Mesenchymal stem cell (in vitro differentiated cells and primary cell): Measurements from ENCODE around the gene TYROBP.

Experiments used
- DNase-seq: peaks from one replicate; pipeline ENCODE4 v3.0.0-alpha.2; 2013
- H2AFZ ChIP-seq: one replicate; pipeline ENCODE4 v1.6.1; 2013; ENCODE audit warnings: low read depth, mild to moderate bottlenecking, control low read depth, inconsistent platforms, low read length, moderate library complexity
- H2AK5ac ChIP-seq: 2 replicates; pipeline ENCODE4 v1.6.1; 2013; ENCODE audit warnings: low read length, moderate library complexity, mild to moderate bottlenecking, inconsistent platforms; ENCODE audit not compliant: severe bottlenecking
- H2BK120ac ChIP-seq: one replicate; pipeline ENCODE4 v1.6.1; 2013; ENCODE audit warnings: low read depth, mild to moderate bottlenecking, inconsistent platforms, low read length, moderate library complexity
- H2BK12ac ChIP-seq, 2 experiments: one replicate each; pipeline ENCODE4 v1.6.1; 2013; ENCODE audit warnings: inconsistent platforms in 2 of 2, low read length in 2 of 2, mild to moderate bottlenecking in 2 of 2, moderate library complexity in 2 of 2, control low read depth in 1 of 2
- H2BK15ac ChIP-seq: one replicate; pipeline ENCODE4 v1.6.1; 2013; ENCODE audit warnings: mild to moderate bottlenecking, low read depth, inconsistent platforms; ENCODE audit not compliant: poor library complexity, severe bottlenecking
- H2BK5ac ChIP-seq: 2 replicates; pipeline ENCODE4 v1.6.1; 2013; ENCODE audit warnings: low read depth, mild to moderate bottlenecking, low read length, control low read depth, inconsistent platforms; ENCODE audit not compliant: poor library complexity, severe bottlenecking
- H3K14ac ChIP-seq, 2 experiments: one replicate each; pipeline ENCODE4 v1.6.1; 2013; ENCODE audit warnings: inconsistent platforms in 2 of 2, low read length in 2 of 2, control low read depth in 1 of 2, mild to moderate bottlenecking in 1 of 2, moderate library complexity in 1 of 2
- H3K18ac ChIP-seq, 2 experiments: one replicate each; pipeline ENCODE4 v1.6.1; 2013; ENCODE audit warnings: inconsistent platforms in 2 of 2, low read length in 2 of 2, control low read depth in 1 of 2, low read depth in 1 of 2, mild to moderate bottlenecking in 1 of 2
- H3K23ac ChIP-seq, 2 experiments: one replicate each; pipeline ENCODE4 v1.6.1; 2013; ENCODE audit warnings: inconsistent platforms in 2 of 2, low read length in 2 of 2, mild to moderate bottlenecking in 2 of 2, moderate library complexity in 2 of 2, control low read depth in 1 of 2
- H3K27ac ChIP-seq: 2 replicates; pipeline ENCODE4 v1.5.1; 2013; ENCODE audit warnings: mild to moderate bottlenecking, moderate library complexity, low read length, control low read depth, inconsistent platforms; ENCODE audit not compliant: poor library complexity, severe bottlenecking
- H3K27me3 ChIP-seq, 2 experiments: 2 replicates each; pipeline versions ENCODE4 v1.6.1 to v1.7.0; 2013; ENCODE audit warnings: low read length in 2 of 2, mild to moderate bottlenecking in 2 of 2, moderate library complexity in 2 of 2, control low read depth in 1 of 2, inconsistent platforms in 1 of 2; ENCODE audit not compliant: control insufficient read depth in 1 of 2, insufficient read depth in 1 of 2
- H3K36me3 ChIP-seq, 2 experiments: 2 replicates each; pipeline versions ENCODE4 v1.6.1 to v1.7.0; 2013; ENCODE audit warnings: low read length in 2 of 2, control low read depth in 1 of 2, inconsistent platforms in 1 of 2, low read depth in 1 of 2, mild to moderate bottlenecking in 1 of 2; ENCODE audit not compliant: insufficient read depth in 2 of 2, control insufficient read depth in 1 of 2
- H3K4ac ChIP-seq, 2 experiments: one replicate each; pipeline ENCODE4 v1.6.1; 2013; ENCODE audit warnings: inconsistent platforms in 2 of 2, low read length in 2 of 2, mild to moderate bottlenecking in 2 of 2, moderate library complexity in 2 of 2, control low read depth in 1 of 2, low read depth in 1 of 2
- H3K4me1 ChIP-seq: 2 replicates; pipeline ENCODE4 v1.6.1; 2013; ENCODE audit warnings: low read depth, low read length, control low read depth; ENCODE audit not compliant: control insufficient read depth, insufficient read depth
- H3K4me2 ChIP-seq: 2 replicates; pipeline ENCODE4 v1.6.1; 2013; ENCODE audit warnings: low read length, mild to moderate bottlenecking, inconsistent platforms; ENCODE audit not compliant: poor library complexity, severe bottlenecking
- H3K4me3 ChIP-seq, 2 experiments: 2 replicates each; pipeline versions ENCODE4 v1.5.1 to v1.7.0; 2013; ENCODE audit warnings: low read length in 2 of 2, mild to moderate bottlenecking in 2 of 2, control low read depth in 1 of 2, low read depth in 1 of 2; ENCODE audit not compliant: insufficient read depth in 1 of 2
- H3K79me1 ChIP-seq: replicated peaks from 2 replicates; pipeline ENCODE4 v1.6.1; 2013; ENCODE audit warnings: mild to moderate bottlenecking, control low read depth, low read length, inconsistent platforms; ENCODE audit not compliant: poor library complexity, severe bottlenecking
- H3K9ac ChIP-seq: 2 replicates; pipeline ENCODE4 v1.7.0; 2013; ENCODE audit warnings: mild to moderate bottlenecking, low read length, moderate library complexity
- H3K9me3 ChIP-seq: 2 replicates; pipeline ENCODE4 v1.7.0; 2013; ENCODE audit warnings: mild to moderate bottlenecking, low read length; ENCODE audit not compliant: control insufficient read depth
- H4K8ac ChIP-seq: one replicate; pipeline ENCODE4 v1.6.1; 2013; ENCODE audit warnings: inconsistent platforms, mild to moderate bottlenecking, low read length, moderate library complexity
- H4K91ac ChIP-seq: one replicate; pipeline ENCODE4 v1.6.1; 2013; ENCODE audit warnings: mild to moderate bottlenecking, low read length, inconsistent platforms
- WGBS: methylation state at CpG from one replicate; pipeline ENCODE4 v1.1.7; 2013; ENCODE audit warnings: mixed read lengths; 5-methylcytosine and 5-hydroxymethylcytosine counted together

TYROBP gene

DNA sequence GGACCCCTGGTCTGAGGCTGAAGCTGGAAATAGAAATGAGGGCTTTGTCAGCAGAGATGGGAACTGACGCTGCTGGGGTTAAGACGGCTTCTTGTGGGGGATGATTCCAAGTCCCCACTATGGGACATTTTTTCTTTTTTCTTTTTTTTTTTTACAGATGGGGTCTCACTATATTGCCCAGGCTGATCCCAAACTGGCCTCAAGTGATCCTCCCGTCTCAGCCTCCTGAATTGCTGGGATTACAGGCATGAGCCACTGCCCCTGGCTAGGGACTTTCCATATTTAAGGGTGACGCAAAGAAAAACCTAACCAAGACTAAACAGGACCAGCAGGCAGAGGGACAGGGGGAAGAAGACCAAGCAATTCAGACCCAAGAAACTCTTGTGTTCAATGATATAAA lies 38.1 kb upstream of the TYROBP start:
- DNase-seq = no peak
- no peak overlapping the region for H3K4ac ChIP-seq
- no peaks in the 10 kb centered on the region for H3K4me1 ChIP-seq
- no peak overlapping the region for H3K18ac ChIP-seq
- H3K23ac ChIP-seq = no peak overlapping the region
- H3K9ac ChIP-seq = no peak overlapping the region
- no peak overlapping the region for H2BK15ac ChIP-seq
- peaks cover 2 to 13% of the 10 kb centered on the region in 2 experiments for H3K27me3 ChIP-seq
- H3K27ac ChIP-seq = no peak overlapping the region
- no peaks in the 10 kb centered on the region for H3K9me3 ChIP-seq
- H3K36me3 ChIP-seq = peaks cover 8 to 23% of the 10 kb centered on the region in 2 experiments
- H2AFZ ChIP-seq = no peak overlapping the region
- H3K4me2 ChIP-seq = no peak overlapping the region
- no peak overlapping the region for H3K4me3 ChIP-seq
- H4K91ac ChIP-seq = no peak overlapping the region
- 98% methylated on average over 2 of the region's 4 CpGs for whole genome bisulfite sequencing
- no peak overlapping the region for H2BK12ac ChIP-seq
- no peak overlapping the region for H2BK5ac ChIP-seq
- no peak overlapping the region for H3K14ac ChIP-seq
- H4K8ac ChIP-seq = no peak overlapping the region
- no peak overlapping the region for H2BK120ac ChIP-seq
- no peak overlapping the region for H2AK5ac ChIP-seq
- peaks cover 5% of the 10 kb centered on the region for H3K79me1 ChIP-seq

- Histone ChIP-seq H2AK5ac (no peak overlapping the region), H3K27me3 (peaks cover 0 to 5% of the 10 kb centered on the region in 2 experiments), H3K9ac (no peak overlapping the region), H2BK120ac (no peak overlapping the region), H3K27ac (no peak overlapping the region), H3K4me3 (no peak overlapping the region), H3K23ac (no peak overlapping the region), H2BK5ac (no peak overlapping the region), H2AFZ (no peak overlapping the region), H3K14ac (no peak overlapping the region), H2BK15ac (no peak overlapping the region), H3K79me1 (peaks cover 5% of the 10 kb centered on the region), H4K91ac (peak overlapping the region; percentile 29), H3K4ac (no peak overlapping the region), H3K18ac (no peak overlapping the region), H3K36me3 (peaks cover 16 to 28% of the 10 kb centered on the region in 2 experiments), H3K4me1 (peaks cover 2% of the 10 kb centered on the region), H3K4me2 (no peak overlapping the region), H4K8ac (no peak overlapping the region), H2BK12ac (no peak overlapping the region), H3K9me3 (no peaks in the 10 kb centered on the region)
- no peak for DNase-seq
- WGBS = 94% methylated on average over 11 of the region's 11 CpGs
Observed at GRCh38 chr19:35945121-35945790, 37.2 kb upstream of the TYROBP start.

- Histone ChIP-seq H2BK15ac (no peak overlapping the region), H3K9me3 (no peaks in the 10 kb centered on the region), H3K27me3 (no peaks in the 10 kb centered on the region), H3K14ac (no peak overlapping the region), H2AK5ac (no peak overlapping the region), H3K23ac (no peak overlapping the region), H2BK120ac (no peak overlapping the region), H3K18ac (no peak overlapping the region), H2AFZ (no peak overlapping the region), H3K4me1 (peaks cover 2% of the 10 kb centered on the region), H4K91ac (no peak overlapping the region), H3K4me2 (no peak overlapping the region), H3K4me3 (peak overlapping the region in 1 of 2 experiments; percentile 39), H3K9ac (no peak overlapping the region), H2BK12ac (no peak overlapping the region), H3K79me1 (peaks cover 7% of the 10 kb centered on the region), H2BK5ac (no peak overlapping the region), H3K4ac (no peak overlapping the region), H4K8ac (no peak overlapping the region), H3K36me3 (peaks cover 16 to 35% of the 10 kb centered on the region in 2 experiments), H3K27ac (no peak overlapping the region)
- DNase-seq = no peak
- 94% methylated on average over 52 of the region's 52 CpGs for WGBS
Observed at GRCh38 chr19:35944556-35944955, 36.5 kb upstream of the TYROBP start.

- Histone ChIP-seq H3K4me3 (no peak overlapping the region), H2AK5ac (no peak overlapping the region), H3K27ac (no peak overlapping the region), H4K91ac (no peak overlapping the region), H3K36me3 (peaks cover 19 to 41% of the 10 kb centered on the region in 2 experiments), H2BK5ac (no peak overlapping the region), H3K23ac (no peak overlapping the region), H2BK15ac (no peak overlapping the region), H3K4ac (no peak overlapping the region), H4K8ac (no peak overlapping the region), H3K14ac (no peak overlapping the region), H3K27me3 (no peaks in the 10 kb centered on the region), H3K4me2 (no peak overlapping the region), H3K18ac (no peak overlapping the region), H2BK12ac (no peak overlapping the region), H3K9ac (no peak overlapping the region), H3K4me1 (peaks cover 6% of the 10 kb centered on the region), H3K79me1 (peaks cover 12% of the 10 kb centered on the region), H2BK120ac (no peak overlapping the region), H3K9me3 (no peaks in the 10 kb centered on the region), H2AFZ (no peak overlapping the region)
- DNase-seq = no peak
- WGBS = 84% methylated on average over 9 of the region's 9 CpGs
Observed at GRCh38 chr19:35943321-35944301, 35.5 kb upstream of the TYROBP start.
